Smooth muscle cell (in vitro differentiated cells): ENCODE data around the gene WBP1. TPM values are rescaled to one million over a fixed set of nuclear protein-coding genes. Genes with fewer than 3 reads are reported as not detected.

Experiments used
- DNase-seq: peaks from one replicate; lab custom pipeline; 2025; ENCODE audit not compliant: unreplicated experiment; lab: John Stamatoyannopoulos, UW
- H2AFZ ChIP-seq: fragments of 200-600 bp; sonication (generic); 2 replicates; pipeline ENCODE4 v1.6.0; 2016; ENCODE audit warnings: antibody characterized with exemption, low read depth, mild to moderate bottlenecking
- H3F3A ChIP-seq: fragments of 200-600 bp; sonication (generic); 2 replicates; pipeline ENCODE4 v1.6.0; 2017; ENCODE audit warnings: antibody characterized with exemption, low read depth
- H3K27ac ChIP-seq: fragments of 200-600 bp; sonication (generic); 2 replicates; pipeline ENCODE4 v1.5.1; 2016; ENCODE audit warnings: low read depth, mild to moderate bottlenecking
- H3K27me3 ChIP-seq: fragments of 200-600 bp; sonication (generic); 2 replicates; pipeline ENCODE4 v1.6.1; 2016; ENCODE audit warnings: low read depth, mild to moderate bottlenecking
- H3K36me3 ChIP-seq: fragments of 200-600 bp; sonication (generic); 2 replicates; pipeline ENCODE4 v1.5.1; 2016; ENCODE audit warnings: low read depth
- H3K4me1 ChIP-seq: fragments of 200-600 bp; sonication (generic); 2 replicates; pipeline ENCODE4 v1.5.1; 2016; ENCODE audit warnings: low read depth
- H3K4me2 ChIP-seq: fragments of 200-600 bp; sonication (generic); 2 replicates; pipeline ENCODE4 v1.6.0; 2016; ENCODE audit warnings: mild to moderate bottlenecking
- H3K4me3 ChIP-seq: fragments of 200-600 bp; sonication (generic); 2 replicates; pipeline ENCODE4 v1.5.1; 2016; ENCODE audit warnings: mild to moderate bottlenecking
- H3K79me2 ChIP-seq: fragments of 200-600 bp; sonication (generic); 2 replicates; pipeline ENCODE4 v1.6.0; 2016; ENCODE audit warnings: low read depth, mild to moderate bottlenecking
- H3K9ac ChIP-seq: fragments of 200-600 bp; sonication (generic); 2 replicates; pipeline ENCODE4 v1.6.0; 2016; ENCODE audit warnings: low read depth
- H3K9me3 ChIP-seq: fragments of 200-600 bp; sonication (generic); replicated peaks from 2 replicates; pipeline ENCODE4 v1.5.1; 2016; ENCODE audit warnings: low read depth
- H4K20me1 ChIP-seq: fragments of 200-600 bp; sonication (generic); 2 replicates; pipeline ENCODE4 v1.6.0; 2016; ENCODE audit warnings: low read depth
- WGBS: methylation state at CpG from one replicate; pipeline ENCODE4 v1.1.7; 2016; ENCODE audit warnings: low lambda C conversion rate; 5-methylcytosine and 5-hydroxymethylcytosine counted together
- polyA plus RNA-seq: library from polyadenylated mRNA; unstranded; fragments of >200 nt; fragmentation: Nextera tagmentation; extraction: Ambion mirVana; gene quantifications from 2 replicates; pipeline ENCODE4 v1.2.1, GENCODE V29; 2016
- total RNA-seq: library from RNA; depleted of rRNA; stranded (reverse); fragments of >200 nt; gene quantifications from 2 replicates; pipeline ENCODE4 v1.2.3, GENCODE V29; 2014
- TF ChIP-seq, protein P1 (sequence below): fragments of 200-600 bp; sonication (generic); IDR thresholded peaks from 2 replicates; pipeline ENCODE4 v1.5.1; 2017; ENCODE audit warnings: borderline replicate concordance, mild to moderate bottlenecking, antibody characterized with exemption; ENCODE audit not compliant: insufficient read depth, poor library complexity, severe bottlenecking

The WBP1 gene
- total and polyA plus RNA-seq, 2 experiments from 2014 or later = 90.8 to 117 TPM

DNA sequence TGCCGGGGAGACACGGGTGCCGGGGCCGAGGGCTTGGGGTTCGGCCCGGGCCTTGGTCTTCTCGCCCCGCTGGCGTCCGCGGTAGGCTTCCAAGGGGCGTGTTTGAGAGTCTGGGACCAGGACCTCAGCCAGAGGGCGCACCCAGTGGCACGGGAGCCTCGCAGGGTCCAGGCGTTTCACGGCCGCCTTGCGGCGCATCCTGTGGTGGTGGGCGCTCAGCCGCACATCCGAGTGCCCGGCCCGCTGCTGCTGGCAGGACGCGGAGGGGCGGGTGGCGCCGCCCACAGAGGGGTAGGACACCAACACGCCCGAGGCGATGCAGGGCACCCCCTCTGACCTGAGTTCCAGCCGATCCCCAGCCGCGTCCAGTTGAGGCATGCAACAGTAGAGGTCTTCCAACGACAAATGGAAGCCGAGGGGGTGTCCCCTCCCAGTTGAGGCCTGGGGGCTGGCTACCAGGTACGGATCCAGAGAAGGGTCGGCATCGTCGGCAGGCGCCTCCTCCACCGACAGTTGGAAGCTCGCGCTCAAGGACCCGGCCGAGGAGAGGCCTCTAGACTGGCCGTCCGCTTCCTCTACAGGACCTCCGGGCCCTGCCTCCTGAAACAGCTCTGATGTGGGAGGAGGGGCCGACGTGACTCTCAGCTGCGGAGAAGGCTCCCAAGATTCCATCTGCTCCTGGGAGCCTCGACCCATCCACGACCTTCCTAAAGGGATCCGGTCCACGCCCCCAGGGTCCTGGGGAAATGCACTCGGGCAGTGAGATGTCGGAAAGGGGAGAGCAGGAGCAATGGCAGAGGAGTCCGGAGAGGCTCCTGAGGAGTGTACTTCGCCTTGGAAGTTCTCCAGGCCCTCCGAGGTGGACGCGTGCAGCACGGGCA is 43.1 kb upstream of the WBP1 start:
- WGBS = 95% methylated on average over 60 of the region's 66 CpGs
- Histone ChIP-seq H3K27ac (no peak overlapping the region), H3K36me3 (no peaks in the 10 kb centered on the region), H3K4me3 (no peak overlapping the region), H3K4me1 (no peaks in the 10 kb centered on the region), H3K27me3 (peaks cover 3% of the 10 kb centered on the region), H3K9me3 (no peaks in the 10 kb centered on the region), H3F3A (no peaks in the 10 kb centered on the region), H3K4me2 (no peak overlapping the region), H4K20me1 (no peaks in the 10 kb centered on the region), H2AFZ (no peak overlapping the region), H3K9ac (no peak overlapping the region), H3K79me2 (no peaks in the 10 kb centered on the region)
- TF ChIP-seq, protein P1, sequence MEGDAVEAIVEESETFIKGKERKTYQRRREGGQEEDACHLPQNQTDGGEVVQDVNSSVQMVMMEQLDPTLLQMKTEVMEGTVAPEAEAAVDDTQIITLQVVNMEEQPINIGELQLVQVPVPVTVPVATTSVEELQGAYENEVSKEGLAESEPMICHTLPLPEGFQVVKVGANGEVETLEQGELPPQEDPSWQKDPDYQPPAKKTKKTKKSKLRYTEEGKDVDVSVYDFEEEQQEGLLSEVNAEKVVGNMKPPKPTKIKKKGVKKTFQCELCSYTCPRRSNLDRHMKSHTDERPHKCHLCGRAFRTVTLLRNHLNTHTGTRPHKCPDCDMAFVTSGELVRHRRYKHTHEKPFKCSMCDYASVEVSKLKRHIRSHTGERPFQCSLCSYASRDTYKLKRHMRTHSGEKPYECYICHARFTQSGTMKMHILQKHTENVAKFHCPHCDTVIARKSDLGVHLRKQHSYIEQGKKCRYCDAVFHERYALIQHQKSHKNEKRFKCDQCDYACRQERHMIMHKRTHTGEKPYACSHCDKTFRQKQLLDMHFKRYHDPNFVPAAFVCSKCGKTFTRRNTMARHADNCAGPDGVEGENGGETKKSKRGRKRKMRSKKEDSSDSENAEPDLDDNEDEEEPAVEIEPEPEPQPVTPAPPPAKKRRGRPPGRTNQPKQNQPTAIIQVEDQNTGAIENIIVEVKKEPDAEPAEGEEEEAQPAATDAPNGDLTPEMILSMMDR = no peak
- no peak for DNase-seq

DNA sequence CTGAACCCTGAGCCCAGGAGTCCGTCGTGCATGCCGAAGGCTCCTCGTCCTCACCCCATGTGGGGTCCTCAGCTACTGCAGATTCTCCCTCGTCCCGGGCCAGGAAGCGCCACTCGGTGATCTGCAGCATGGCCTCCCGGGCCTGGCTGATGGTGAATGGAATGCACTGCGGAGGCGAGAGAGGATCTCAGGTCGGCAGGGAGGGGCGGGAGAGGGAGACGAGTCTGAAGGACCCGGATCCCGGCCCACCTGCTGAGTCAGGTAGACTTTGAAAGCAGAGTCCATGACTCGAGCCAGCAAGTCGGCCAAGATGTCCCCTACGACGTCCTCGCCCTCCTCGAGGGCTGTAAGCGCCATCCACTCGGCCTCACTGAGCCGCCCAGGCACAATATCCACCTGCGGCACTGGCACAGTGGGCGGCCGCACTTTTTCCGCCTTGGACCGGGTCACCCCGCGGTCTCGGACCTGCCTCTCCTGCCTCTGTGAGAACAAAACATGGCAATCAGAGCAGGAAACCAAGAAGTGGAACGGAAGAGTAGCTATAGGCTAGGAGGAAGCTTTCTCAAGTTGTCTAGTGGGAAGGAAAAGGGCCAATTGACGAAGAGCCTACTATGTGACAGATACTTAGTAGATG is 42.4 kb upstream of the WBP1 start:
- H3K9me3 ChIP-seq = no peaks in the 10 kb centered on the region
- peaks cover 1% of the 10 kb centered on the region for H3K4me1 ChIP-seq
- H3K36me3 ChIP-seq = no peaks in the 10 kb centered on the region
- H3K4me2 ChIP-seq = no peak overlapping the region
- DNase-seq = no peak
- no peaks in the 10 kb centered on the region for H4K20me1 ChIP-seq
- H3F3A ChIP-seq = no peaks in the 10 kb centered on the region
- no peak overlapping the region for H3K9ac ChIP-seq
- TF ChIP-seq, protein P1 = no peak
- no peak overlapping the region for H2AFZ ChIP-seq
- WGBS = 93% methylated on average over 35 of the region's 35 CpGs
- no peak overlapping the region for H3K27ac ChIP-seq
- peaks cover 4% of the 10 kb centered on the region for H3K27me3 ChIP-seq
- H3K4me3 ChIP-seq = no peak overlapping the region
- no peaks in the 10 kb centered on the region for H3K79me2 ChIP-seq

DNA sequence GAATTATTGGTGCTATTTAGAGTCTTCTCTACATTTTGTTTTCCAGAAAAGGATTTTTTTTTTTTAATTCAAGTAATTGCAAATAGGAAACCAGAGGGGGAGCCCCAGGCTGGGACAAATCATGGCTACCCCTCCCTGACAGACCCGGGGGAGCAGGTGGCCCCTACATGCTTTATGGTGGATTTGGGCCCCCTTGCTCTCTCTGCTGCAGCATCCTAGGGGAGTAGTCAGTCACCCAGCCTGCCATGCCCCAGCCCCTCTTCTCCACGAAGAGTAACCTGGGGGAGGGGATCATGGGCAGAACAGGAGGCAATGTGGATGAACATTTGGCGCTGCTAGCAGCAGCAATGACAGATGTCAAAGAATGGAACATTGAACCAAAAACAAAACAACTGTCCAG is 41.5 kb upstream of the WBP1 start:
- Histone ChIP-seq H3K4me1 (peaks cover 5% of the 10 kb centered on the region), H2AFZ (no peak overlapping the region), H3F3A (no peaks in the 10 kb centered on the region), H3K9ac (no peak overlapping the region), H3K27ac (no peak overlapping the region), H3K9me3 (no peaks in the 10 kb centered on the region), H3K4me3 (no peak overlapping the region), H3K79me2 (no peaks in the 10 kb centered on the region), H3K27me3 (peaks cover 4% of the 10 kb centered on the region), H3K4me2 (no peak overlapping the region), H3K36me3 (no peaks in the 10 kb centered on the region), H4K20me1 (no peaks in the 10 kb centered on the region)
- DNase-seq = no peak
- TF ChIP-seq, protein P1 = no peak
- 70% methylated on average over 3 of the region's 3 CpGs for WGBS
